IMR-90 (cell line): ENCODE data around the gene THBS1. TPM values are rescaled to one million over a fixed set of nuclear protein-coding genes. Genes with fewer than 3 reads are reported as not detected.

Experiments used
- ATAC-seq: fragments of 200-7000 bp; cut with Tn5 transposase; 2 replicates; pipeline ENCODE4 v1.9.1; 2020; ENCODE audit warnings: low read depth, mild to moderate bottlenecking, moderate library complexity
- BruUV-seq: library from RNA; stranded (reverse); fragments of 400-500 nt; replicated peaks from 2 replicates; lab custom pipeline; 2021; lab: Mats Ljungman, UMichigan
- CTCF ChIA-PET: fragments of 300-600 bp; formaldehyde crosslinking; extraction: SDS; loops from one replicate; lab custom pipeline; 2021; ENCODE audit warnings: antibody characterized with exemption; lab: Yijun Ruan, JAX
- POLR2A ChIA-PET: fragments of 300-600 bp; sonication (Branson Sonifier 250); formaldehyde crosslinking; loops from one replicate; lab custom pipeline; 2022; ENCODE audit warnings: antibody characterized with exemption; ENCODE audit not compliant: unreplicated experiment; lab: Charles Lee
- DNase-seq: peaks from one replicate; pipeline ENCODE4 v3.0.0; 2013
- H2AFZ ChIP-seq: replicated peaks from 2 replicates; pipeline ENCODE3; 2013; ENCODE audit warnings: low read length, mild to moderate bottlenecking; ENCODE audit not compliant: poor library complexity
- H2AK5ac ChIP-seq: 2 replicates; pipeline ENCODE4 v1.6.1; 2013; ENCODE audit warnings: low read depth, low read length, inconsistent platforms
- H2AK9ac ChIP-seq: replicated peaks from 2 replicates; pipeline ENCODE3; 2013; ENCODE audit warnings: mild to moderate bottlenecking, low read depth, low read length, moderate library complexity; ENCODE audit not compliant: poor library complexity
- H2BK120ac ChIP-seq: 2 replicates; pipeline ENCODE4 v1.6.1; 2013; ENCODE audit warnings: low read depth, low read length, inconsistent platforms
- H2BK15ac ChIP-seq: 3 replicates; pipeline ENCODE4 v1.6.1; 2013; ENCODE audit warnings: low read depth, low read length, inconsistent platforms
- H2BK20ac ChIP-seq: 2 replicates; pipeline ENCODE4 v1.6.1; 2013; ENCODE audit warnings: low read depth, mild to moderate bottlenecking, inconsistent platforms, low read length, moderate library complexity
- H2BK5ac ChIP-seq: 2 replicates; pipeline ENCODE4 v1.6.1; 2013; ENCODE audit warnings: mild to moderate bottlenecking, low read depth, low read length, inconsistent platforms; ENCODE audit not compliant: poor library complexity, severe bottlenecking
- H3K14ac ChIP-seq: replicated peaks from 2 replicates; pipeline ENCODE4 v1.6.1; 2013; ENCODE audit warnings: low read depth, low read length, inconsistent platforms
- H3K18ac ChIP-seq: 2 replicates; pipeline ENCODE4 v1.6.1; 2013; ENCODE audit warnings: low read depth, low read length, control low read depth
- H3K23ac ChIP-seq: 2 replicates; pipeline ENCODE4 v1.6.1; 2013; ENCODE audit warnings: low read depth, low read length, inconsistent platforms
- H3K27ac ChIP-seq: 2 replicates; pipeline ENCODE4 v1.5.1; 2013; ENCODE audit warnings: mild to moderate bottlenecking, control low read depth, low read length; ENCODE audit not compliant: insufficient read depth
- H3K27me3 ChIP-seq: 2 replicates; pipeline ENCODE4 v1.6.1; 2013; ENCODE audit warnings: low read length; ENCODE audit not compliant: control insufficient read depth, insufficient read depth
- H3K36me3 ChIP-seq: 2 replicates; pipeline ENCODE4 v1.6.1; 2013; ENCODE audit warnings: low read length, mixed read lengths; ENCODE audit not compliant: control insufficient read depth, insufficient read depth
- H3K4ac ChIP-seq: 2 replicates; pipeline ENCODE4 v1.6.1; 2013; ENCODE audit warnings: low read depth, low read length, inconsistent platforms
- H3K4me1 ChIP-seq: 2 replicates; pipeline ENCODE4 v1.6.1; 2013; ENCODE audit warnings: low read length, mixed read lengths; ENCODE audit not compliant: control insufficient read depth, insufficient read depth
- H3K4me2 ChIP-seq: 2 replicates; pipeline ENCODE4 v1.6.1; 2013; ENCODE audit warnings: low read depth, mild to moderate bottlenecking, control low read depth, low read length, moderate library complexity
- H3K4me3 ChIP-seq: 2 replicates; pipeline ENCODE4 v1.5.1; 2013; ENCODE audit warnings: low read depth, mild to moderate bottlenecking, control low read depth, low read length, moderate library complexity; ENCODE audit not compliant: insufficient read depth
- H3K56ac ChIP-seq: 2 replicates; pipeline ENCODE4 v1.6.1; 2013; ENCODE audit warnings: low read length, inconsistent platforms; ENCODE audit not compliant: insufficient read depth; ENCODE audit errors: extremely low read depth
- H3K79me1 ChIP-seq, 2 experiments: 2 replicates each; pipeline ENCODE4 v1.6.1; 2013; ENCODE audit warnings: low read length in 2 of 2, inconsistent platforms in 1 of 2, low read depth in 1 of 2
- H3K9ac ChIP-seq: 2 replicates; pipeline ENCODE4 v1.6.1; 2013; ENCODE audit warnings: low read depth, low read length, control low read depth
- H3K9me1 ChIP-seq: 2 replicates; pipeline ENCODE4 v1.6.1; 2013; ENCODE audit warnings: low read length, inconsistent platforms; ENCODE audit not compliant: insufficient read depth
- H3K9me3 ChIP-seq: 2 replicates; pipeline ENCODE4 v1.6.1; 2013; ENCODE audit warnings: low read length; ENCODE audit not compliant: control insufficient read depth, insufficient read depth
- H4K20me1 ChIP-seq: 2 replicates; pipeline ENCODE4 v1.6.1; 2013; ENCODE audit warnings: low read length, inconsistent platforms; ENCODE audit not compliant: insufficient read depth
- H4K5ac ChIP-seq: 2 replicates; pipeline ENCODE4 v1.6.1; 2013; ENCODE audit warnings: mild to moderate bottlenecking, low read depth, low read length, control low read depth
- H4K8ac ChIP-seq, 2 experiments: 2 replicates each; pipeline ENCODE4 v1.6.1; 2013; ENCODE audit warnings: low read depth in 2 of 2, low read length in 2 of 2, control low read depth in 1 of 2, inconsistent platforms in 1 of 2
- H4K91ac ChIP-seq: 2 replicates; pipeline ENCODE4 v1.6.1; 2013; ENCODE audit warnings: low read depth, low read length, inconsistent platforms; ENCODE audit not compliant: insufficient read depth
- BHLHE40 ChIP-seq: fragments of 150-350 bp; IDR thresholded peaks from 2 replicates; pipeline ENCODE4 v1.6.1; 2016; ENCODE audit warnings: mild to moderate bottlenecking, low read depth, low read length
- CHD1 ChIP-seq: IDR thresholded peaks from 2 replicates; pipeline ENCODE4 v1.6.1; 2012; ENCODE audit warnings: low read depth, low read length, improper control_type of control experiment
- CTCF ChIP-seq: conservative IDR thresholded peaks from 2 replicates; pipeline ENCODE4 v1.5.1; 2012; ENCODE audit warnings: mild to moderate bottlenecking, low read depth, low read length, improper control_type of control experiment
- ELK1 ChIP-seq: fragments of 150-350 bp; IDR thresholded peaks from 2 replicates; pipeline ENCODE4 v1.6.1; 2016; ENCODE audit warnings: low read depth, mild to moderate bottlenecking, low read length, moderate library complexity, borderline replicate concordance
- MAFK ChIP-seq: IDR thresholded peaks from 2 replicates; pipeline ENCODE4 v1.6.1; 2012; ENCODE audit warnings: low read depth, low read length, improper control_type of control experiment
- MAZ ChIP-seq: IDR thresholded peaks from 2 replicates; pipeline ENCODE4 v1.6.1; 2012; ENCODE audit warnings: low read depth, mild to moderate bottlenecking, low read length, improper control_type of control experiment, moderate library complexity, borderline replicate concordance
- MXI1 ChIP-seq: IDR thresholded peaks from 2 replicates; pipeline ENCODE4 v1.6.1; 2012; ENCODE audit warnings: low read depth, mild to moderate bottlenecking, low read length, moderate library complexity, borderline replicate concordance
- POLR2A ChIP-seq: IDR thresholded peaks from 2 replicates; pipeline ENCODE4 v1.6.1; 2012; ENCODE audit warnings: mild to moderate bottlenecking, low read depth, low read length
- RFX5 ChIP-seq: IDR thresholded peaks from 2 replicates; pipeline ENCODE4 v1.8.0; 2012; ENCODE audit warnings: low read depth, mild to moderate bottlenecking, low read length, moderate library complexity
- SMC3 ChIP-seq: fragments of 150-350 bp; IDR thresholded peaks from 2 replicates; pipeline ENCODE4 v1.6.1; 2016; ENCODE audit warnings: low read depth, mild to moderate bottlenecking, antibody characterized with exemption, low read length, moderate library complexity
- USF2 ChIP-seq: fragments of 150-350 bp; IDR thresholded peaks from 2 replicates; pipeline ENCODE4 v1.6.1; 2017; ENCODE audit warnings: mild to moderate bottlenecking, antibody characterized with exemption, low read length, low read depth
- WGBS, 2 experiments: methylation state at CpG; one replicate each; pipeline versions ENCODE4 v1.1.5 to v1.1.7; 2013; ENCODE audit warnings: missing lambda C conversion rate in 2 of 2; ENCODE audit not compliant: insufficient read length in 1 of 2; ENCODE audit errors: extremely low coverage in 2 of 2; 5-methylcytosine and 5-hydroxymethylcytosine counted together
- dilution Hi-C: fragments of 300-500 bp; cut with HindIII; formaldehyde crosslinking; loops from one replicate; pipeline ENCODE4 v1.14.3; 2018; ENCODE audit warnings: low sequenced_read_pairs; ENCODE audit not compliant: unreplicated experiment
- in situ Hi-C: fragments of 300-500 bp; cut with MboI; formaldehyde crosslinking; loops from 3 replicates; pipeline ENCODE4 v1.14.3; 2019; ENCODE audit warnings: low sequenced_read_pairs, inconsistent platforms, mixed read lengths
- intact Hi-C: fragments of 100-400 bp; cut with micrococcal nuclease; formaldehyde crosslinking; loops from 2 replicates; pipeline ENCODE4 v1.10.0; 2022
- polyA plus RNA-seq, 3 experiments: library from polyadenylated mRNA; depleted of rRNA; stranded (reverse); fragments of >200 nt; gene quantifications; 2 replicates each; pipeline ENCODE4 v1.2.3, GENCODE V29; 2012; ENCODE audit warnings: low replicate concordance in 1 of 3
- total RNA-seq: library from RNA; depleted of rRNA; stranded (reverse); fragments of >200 nt; gene quantifications from 2 replicates; pipeline ENCODE4 v1.2.3, GENCODE V29; 2012

The THBS1 gene
- total and polyA plus RNA-seq, 2 of the 4 experiments (the other 2 are of a cell fraction), result 1,562 to 4,071 TPM

GRCh38 chr15:39591896-39592315 is 11.0 kb downstream of the THBS1 start:
- Histone ChIP-seq H4K8ac (no peak overlapping the region), H4K91ac (no peak overlapping the region), H2AK9ac (no peak overlapping the region), H3K14ac (no peak overlapping the region), H3K4me1 (no peaks in the 10 kb centered on the region; the same call in 1 of the 2 replicates), H2BK5ac (no peak overlapping the region), H3K4me3 (no peak overlapping the region), H3K36me3 (peaks cover 73% of the 10 kb centered on the region), H3K9me1 (peaks cover 14% of the 10 kb centered on the region), H2BK120ac (no peak overlapping the region), H4K20me1 (peaks cover 98% of the 10 kb centered on the region), H3K27ac (no peak overlapping the region), H3K79me1 (peaks cover 0 to 69% of the 10 kb centered on the region in 2 experiments; a peak in 2 of 4 replicates), H3K9ac (no peak overlapping the region), H3K23ac (0 out of 2 replicates have a peak overlapping the region, but pooled peaks have one; percentile 0), H3K9me3 (no peaks in the 10 kb centered on the region), H3K4me2 (no peak overlapping the region), H4K5ac (no peak overlapping the region), H3K56ac (no peak overlapping the region), H3K27me3 (no peaks in the 10 kb centered on the region), H2BK15ac (no peak overlapping the region), H3K18ac (no peak overlapping the region), H2BK20ac (no peak overlapping the region), H3K4ac (no peak overlapping the region), H2AFZ (no peak overlapping the region), H2AK5ac (no peak overlapping the region)
- intact Hi-C loops, result no loop called here
- in situ Hi-C loops, result no loop called here
- no peak for TF ChIP-seq ELK1
- no peak for TF ChIP-seq MAZ
- TF ChIP-seq BHLHE40, result no peak
- no peak; the same call in 1 of the 2 replicates for TF ChIP-seq POLR2A
- no peak for TF ChIP-seq SMC3
- TF ChIP-seq CHD1, result no peak
- TF ChIP-seq MXI1, result no peak
- TF ChIP-seq MAFK, result no peak
- no peak for TF ChIP-seq USF2
- TF ChIP-seq RFX5, result no peak
- no peak for TF ChIP-seq CTCF
- no CpG with 5 or more reads among the region's 2 CpGs for WGBS, 2 experiments
- ChIA-PET POLR2A (interaction anchor here (0.9 kb wide), 1 partner anchor 9 kb away, joined by 4 read pairs; no protein-coding TSS in a partner anchor), CTCF (no interaction called here)
- BruUV-seq, result no TSS peak
- DNase-seq (peak; percentile 46), ATAC-seq (no peak)
- dilution Hi-C loops, result no loop called here
